NCI-H1417 (cell line): ENCODE measurements around the gene KAT14.
A peak's percentile ranks its signal among the peaks of the same experiment; 100 is the strongest.
"Not testable (repeated sequence)": the region's sequence is repeated elsewhere in the genome, so short reads cannot be mapped to it uniquely, and the experiment has no call there.

Experiments used
- DNase-seq, 3 experiments: peaks; one replicate each; lab custom pipeline; 2025; lab: John Stamatoyannopoulos, UW

Gene KAT14

GRCh38 chr20:18137412-18138265 is at the start of gene KAT14, which contains the start of gene PET117:
TSS of gene KAT14 (plus strand) at chr20:18137863. CDS start at chr20:18142661, 4,798 bp downstream.
TSS of gene PET117 (plus strand) at chr20:18137863. CDS start at chr20:18137956, 93 bp downstream.
- peak; percentile 85 to 97 (median 96) for DNase-seq

- DNase-seq: not testable (repeated sequence)
These were observed 49.4 kb upstream of the KAT14 start for GRCh38 chr20:18088298-18088697.

GRCh38 chr20:18088841-18089240 is 48.8 kb upstream of the KAT14 start:
- not testable (repeated sequence) for DNase-seq

GRCh38 chr20:18090044-18090443 is 47.6 kb upstream of the KAT14 start:
- no peak for DNase-seq

GRCh38 chr20:18090477-18090876 is 47.2 kb upstream of the KAT14 start:
- DNase-seq: no peak

- DNase-seq: no peak
These were observed 46.0 kb upstream of the KAT14 start for GRCh38 chr20:18091623-18092022.

- no peak for DNase-seq
These were observed 44.8 kb upstream of the KAT14 start for GRCh38 chr20:18092890-18093289.

GRCh38 chr20:18093388-18093787 is 44.3 kb upstream of the KAT14 start:
- DNase-seq: no peak

GRCh38 chr20:18094191-18094590 is 43.5 kb upstream of the KAT14 start:
- no peak for DNase-seq

- DNase-seq: not testable (repeated sequence)
These were observed 37.1 kb upstream of the KAT14 start for GRCh38 chr20:18100569-18100968.

GRCh38 chr20:18101125-18101810 is 36.4 kb upstream of the KAT14 start:
- DNase-seq: peak in 2 of 3 experiments; percentile 38 to 70

- DNase-seq: peak in 2 of 3 experiments; percentile 56 to 93
These were observed 34.2 kb upstream of the KAT14 start for GRCh38 chr20:18103497-18103896.

GRCh38 chr20:18108326-18108725 is 29.3 kb upstream of the KAT14 start:
- no peak for DNase-seq

- not testable (repeated sequence) for DNase-seq
These were observed 9.1 kb upstream of the KAT14 start for GRCh38 chr20:18128574-18128973.

GRCh38 chr20:18132663-18133062 is 5.0 kb upstream of the KAT14 start:
- DNase-seq: no peak

GRCh38 chr20:18133962-18134361 is 3.7 kb upstream of the KAT14 start:
- DNase-seq: no peak

- DNase-seq: no peak
These were observed 561 bp downstream of the KAT14 start for GRCh38 chr20:18138266-18138582.

- peak in 1 of 3 experiments; percentile 13 for DNase-seq
These were observed 1.2 kb downstream of the KAT14 start for GRCh38 chr20:18138639-18139583.

GRCh38 chr20:18139832-18140231 is 2.2 kb downstream of the KAT14 start:
- no peak for DNase-seq

- DNase-seq: no peak
These were observed 7.0 kb downstream of the KAT14 start for GRCh38 chr20:18144541-18145099.

- no peak for DNase-seq
These were observed 16.7 kb downstream of the KAT14 start for GRCh38 chr20:18154342-18154741.

GRCh38 chr20:18156045-18156444 is 18.4 kb downstream of the KAT14 start:
- DNase-seq: no peak
